ACHN (cell line): ENCODE data around the gene PAX8.

ENCODE experiments used
- DNase-seq: peaks from one replicate; pipeline ENCODE4 v3.0.0-alpha.2; 2015
- in situ Hi-C: cut with HindIII; loops from 2 replicates; pipeline ENCODE4 v1.10.0; 2017; ENCODE audit warnings: low sequenced_read_pairs, low pct_ligation_motif_present, low pct_unique_long_range_greater_than_20kb

PAX8 gene

GRCh38 chr2:113200736-113201490 lies 77.8 kb downstream of the PAX8 start:
- in situ Hi-C loops, result no loop called here
- no peak for DNase-seq

GRCh38 chr2:113200236-113200635 lies 78.5 kb downstream of the PAX8 start:
- in situ Hi-C loops, result no loop called here
- DNase-seq, result no peak

GRCh38 chr2:113198790-113199612 lies 79.7 kb downstream of the PAX8 start:
- in situ Hi-C loops, result no loop called here
- DNase-seq, result peak; percentile 86

- in situ Hi-C loops, result no loop called here
Observed at GRCh38 chr2:113198048-113198789, 80.5 kb downstream of the PAX8 start.

GRCh38 chr2:113197347-113198047 lies 81.2 kb downstream of the PAX8 start:
- no peak for DNase-seq
- in situ Hi-C loops, result no loop called here

More at GRCh38 chr2:113198048-113198789, 80.5 kb downstream of the PAX8 start:
- DNase-seq, result no peak

GRCh38 chr2:113196839-113197238 lies 81.9 kb downstream of the PAX8 start:
- in situ Hi-C loops, result no loop called here
- DNase-seq, result no peak

- in situ Hi-C loops, result no loop called here
- no peak for DNase-seq
Observed at GRCh38 chr2:113195923-113196501, 82.7 kb downstream of the PAX8 start.

- in situ Hi-C loops, result no loop called here
- no peak for DNase-seq
Observed at GRCh38 chr2:113192459-113193100, 86.1 kb downstream of the PAX8 start.

- in situ Hi-C loops, result no loop called here
- no peak for DNase-seq
Observed at GRCh38 chr2:113190871-113191270, 87.8 kb downstream of the PAX8 start.

- in situ Hi-C loops, result no loop called here
- no peak for DNase-seq
Observed at GRCh38 chr2:113187771-113188170, 91.0 kb downstream of the PAX8 start.

GRCh38 chr2:113186433-113186796 lies 92.3 kb downstream of the PAX8 start:
- in situ Hi-C loops, result no loop called here
- no peak for DNase-seq

- no peak for DNase-seq
- in situ Hi-C loops, result no loop called here
Observed at GRCh38 chr2:113185664-113186432, 92.9 kb downstream of the PAX8 start.

- DNase-seq, result no peak
- in situ Hi-C loops, result no loop called here
Observed at GRCh38 chr2:113184531-113185230, 94.0 kb downstream of the PAX8 start.

- no peak for DNase-seq
- in situ Hi-C loops, result no loop called here
Observed at GRCh38 chr2:113183703-113184102, 95.0 kb downstream of the PAX8 start.

GRCh38 chr2:113183264-113183663 lies 95.5 kb downstream of the PAX8 start:
- in situ Hi-C loops, result no loop called here
- no peak for DNase-seq

- in situ Hi-C loops, result no loop called here
- no peak for DNase-seq
Observed at GRCh38 chr2:113182471-113183260, 96.1 kb downstream of the PAX8 start.
